Left kidney (tissue), 1 donor: ENCODE data around the gene CHD1L. TPM values are rescaled to one million over a fixed set of nuclear protein-coding genes. Genes with fewer than 3 reads are reported as not detected.

Experiments
- polyA plus RNA-seq: library from polyadenylated mRNA; unstranded; fragments of 120-200 nt; gene quantifications from one replicate; pipeline ENCODE4 v1.2.1, GENCODE V29; 2013; ENCODE audit not compliant: insufficient read length

The CHD1L gene
- polyA plus RNA-seq, 1 donor = 74.2 TPM

Other genes with a start within 250 kb of the CHD1L start
- 28.7 TPM for gene PRKAB2, start 70.2 kb upstream of the CHD1L start, polyA plus RNA-seq
- gene FMO5, start 17.3 kb upstream of the CHD1L start, polyA plus RNA-seq = 10.5 TPM